ENCODE results near the gene ATL3.
A peak's percentile ranks its signal among the peaks of the same experiment; 100 is the strongest.

ATL3 gene

DNA sequence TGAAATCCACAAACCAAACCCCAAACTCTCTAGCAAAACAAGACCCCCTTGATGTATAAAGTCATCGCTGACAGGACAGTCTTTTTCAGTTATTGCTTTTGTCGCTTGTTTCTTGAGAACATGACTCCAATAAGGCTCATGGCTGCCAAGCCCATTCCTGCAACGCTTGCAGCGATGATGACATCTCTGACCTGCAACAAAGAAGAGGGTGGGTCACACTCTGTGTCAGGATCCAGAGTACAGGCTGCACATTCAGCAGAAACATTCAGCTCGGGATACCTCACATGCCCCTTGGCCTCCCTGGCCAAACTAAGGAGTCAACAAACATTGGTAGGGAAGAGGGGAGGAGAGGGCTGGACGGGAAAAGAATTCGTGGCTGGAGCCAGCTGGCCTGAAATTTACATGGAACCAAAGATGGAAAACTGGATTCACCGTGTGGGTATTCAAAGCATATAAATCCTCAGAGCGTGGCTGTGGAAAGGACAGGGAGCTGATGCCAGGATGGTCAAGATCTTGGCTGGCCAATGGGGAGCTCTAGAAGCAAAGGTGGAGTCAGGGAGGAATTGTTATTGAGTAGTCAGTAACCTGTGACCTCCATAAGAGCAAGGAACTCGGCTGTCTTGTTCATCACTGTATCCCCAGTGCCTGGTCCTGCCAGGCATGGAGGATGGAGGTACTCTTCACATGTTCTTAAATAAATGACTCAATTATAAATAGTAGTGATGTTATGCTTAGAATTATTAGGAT is 96.1 kb downstream of the ATL3 start:
- Histone ChIP-seq H3K79me2 (ENCODE audit: insufficient read depth, low read length) (no peaks in the 10 kb centered on the region), H4K20me1 (ENCODE audit: insufficient read depth, low read length, poor library complexity, severe bottlenecking) (no peaks in the 10 kb centered on the region), H3F3A (ENCODE audit: low read depth) (no peaks in the 10 kb centered on the region), H3K27me3 (ENCODE audit: insufficient read depth, low read length, poor library complexity, severe bottlenecking) (no peaks in the 10 kb centered on the region), H3K4me3 (ENCODE audit: low read length, poor library complexity, severe bottlenecking) (peak overlapping the region; percentile 5), H3K36me3 (ENCODE audit: insufficient read depth, low read length) (no peaks in the 10 kb centered on the region), H3K4me2 (ENCODE audit: low read depth, low read length, poor library complexity, severe bottlenecking) (peak overlapping the region; percentile 32), H3K9me2 (replicated peaks; ENCODE audit: low read depth, low read length) (no peaks in the 10 kb centered on the region), H3K4me1 (ENCODE audit: insufficient read depth, low read length, poor library complexity, severe bottlenecking) (peaks cover 10% of the 10 kb centered on the region), H3K9me3 (ENCODE audit: insufficient read depth, low read depth, low read length) (0 out of 2 replicates have a peak, but pooled peaks cover 3% of the 10 kb centered on the region), H2AFZ (ENCODE audit: low read length) (peak overlapping the region; percentile 53), H3K9ac (ENCODE audit: low read depth, low read length, poor library complexity, severe bottlenecking) (peak overlapping the region; percentile 9)
- no peak for TF ChIP-seq CTCF (conservative IDR thresholded peaks at IDR 0.05; ENCODE audit: low read length)
- no peak for TF ChIP-seq EZH2phosphoT487 (IDR thresholded peaks at IDR 0.05; ENCODE audit: borderline replicate concordance)
